AG20443 (cell line): ENCODE results near the gene AGO3.
A peak's percentile ranks its signal among the peaks of the same experiment; 100 is the strongest.

Source experiments
- DNase-seq: peaks from one replicate; pipeline ENCODE4 v3.0.0; 2012; ENCODE audit warnings: low spot score, mixed read lengths

Gene AGO3

DNA sequence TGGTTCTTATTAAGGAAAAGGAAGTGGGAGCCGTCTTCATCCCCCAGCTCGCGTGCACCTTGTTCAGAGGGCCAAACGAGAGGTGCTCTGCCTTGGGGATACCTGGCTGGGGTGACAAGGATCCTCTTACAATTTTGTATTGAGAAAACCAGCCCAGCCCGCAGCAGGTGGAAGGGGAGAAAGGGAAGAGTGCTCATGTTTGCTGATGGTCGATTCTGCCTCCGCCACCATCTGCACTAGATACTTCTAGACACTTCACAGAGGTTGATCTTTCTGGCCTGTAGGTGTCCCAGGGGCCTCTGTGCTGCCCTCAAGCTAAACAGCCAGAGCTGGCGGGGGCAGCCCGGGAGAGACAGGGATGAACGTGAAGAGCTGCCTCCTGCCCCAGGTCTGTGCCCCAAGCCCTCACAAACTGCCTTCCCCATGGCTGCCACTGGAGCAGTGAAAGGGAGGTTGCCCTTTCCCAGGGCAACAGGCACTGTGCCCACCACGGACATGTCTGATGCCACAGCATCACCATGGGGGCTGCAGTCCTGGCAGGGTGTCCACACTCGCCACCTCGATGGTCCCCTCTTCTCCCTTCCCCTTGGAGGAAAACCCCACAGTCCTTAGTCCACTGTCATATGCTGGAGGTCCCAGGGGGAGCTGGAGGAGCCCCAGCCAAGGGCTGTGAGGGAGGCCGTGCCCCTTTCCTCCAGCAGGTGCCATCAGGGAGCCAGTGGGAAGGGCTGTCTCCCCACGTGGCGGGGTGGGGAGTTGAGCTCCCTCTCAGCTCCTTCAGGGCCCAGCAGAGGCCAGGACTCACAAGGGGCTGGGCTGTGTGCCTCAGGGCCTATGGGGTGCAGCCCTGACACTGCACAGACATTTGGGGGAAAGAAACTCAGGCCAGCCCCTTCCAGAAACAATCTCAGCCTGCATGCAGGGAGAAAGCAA lies 165.9 kb downstream of the AGO3 start:
- no peak for DNase-seq

DNA sequence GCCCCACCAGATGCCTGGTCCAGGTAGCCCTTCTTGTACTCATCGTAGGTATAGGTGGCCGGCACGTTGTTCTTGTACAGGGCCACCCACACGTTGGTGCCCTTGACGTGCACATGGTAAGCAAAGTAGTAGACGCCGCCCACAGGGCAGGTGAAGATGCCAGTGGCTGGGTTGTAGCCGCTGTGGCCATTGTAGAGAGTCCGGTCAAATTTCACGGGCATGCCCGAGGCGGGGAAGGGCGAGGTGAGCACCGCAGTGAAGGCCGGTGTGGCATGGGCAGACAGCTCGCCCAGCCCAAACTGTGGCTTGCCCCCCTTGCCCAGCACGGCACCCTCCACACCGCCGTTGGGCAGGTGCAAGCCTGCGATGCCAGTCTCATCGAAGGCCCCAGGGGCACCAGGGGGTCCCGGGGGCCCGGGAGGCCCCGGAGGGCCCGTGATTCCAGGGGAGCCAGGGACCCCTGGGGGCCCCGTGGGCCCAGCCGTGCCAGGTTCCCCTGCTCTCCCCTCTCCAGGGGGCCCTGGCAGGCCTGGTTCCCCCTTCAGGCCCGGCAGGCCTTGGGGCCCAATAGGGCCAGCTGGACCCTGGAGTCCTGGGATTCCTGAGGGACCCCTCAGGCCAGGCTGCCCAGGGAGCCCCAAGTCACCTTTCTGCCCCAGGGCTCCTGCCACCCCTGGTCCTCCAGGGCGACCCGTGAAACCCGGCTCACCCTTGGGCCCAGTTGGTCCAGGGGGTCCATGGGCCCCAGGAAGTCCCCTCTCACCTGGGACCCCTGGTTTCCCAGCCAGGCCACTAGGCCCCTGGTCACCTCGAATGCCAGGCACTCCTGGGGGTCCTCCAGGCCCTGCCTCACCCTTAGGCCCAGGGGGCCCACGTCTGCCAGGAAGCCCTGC lies 167.0 kb downstream of the AGO3 start:
- DNase-seq, result no peak

DNA sequence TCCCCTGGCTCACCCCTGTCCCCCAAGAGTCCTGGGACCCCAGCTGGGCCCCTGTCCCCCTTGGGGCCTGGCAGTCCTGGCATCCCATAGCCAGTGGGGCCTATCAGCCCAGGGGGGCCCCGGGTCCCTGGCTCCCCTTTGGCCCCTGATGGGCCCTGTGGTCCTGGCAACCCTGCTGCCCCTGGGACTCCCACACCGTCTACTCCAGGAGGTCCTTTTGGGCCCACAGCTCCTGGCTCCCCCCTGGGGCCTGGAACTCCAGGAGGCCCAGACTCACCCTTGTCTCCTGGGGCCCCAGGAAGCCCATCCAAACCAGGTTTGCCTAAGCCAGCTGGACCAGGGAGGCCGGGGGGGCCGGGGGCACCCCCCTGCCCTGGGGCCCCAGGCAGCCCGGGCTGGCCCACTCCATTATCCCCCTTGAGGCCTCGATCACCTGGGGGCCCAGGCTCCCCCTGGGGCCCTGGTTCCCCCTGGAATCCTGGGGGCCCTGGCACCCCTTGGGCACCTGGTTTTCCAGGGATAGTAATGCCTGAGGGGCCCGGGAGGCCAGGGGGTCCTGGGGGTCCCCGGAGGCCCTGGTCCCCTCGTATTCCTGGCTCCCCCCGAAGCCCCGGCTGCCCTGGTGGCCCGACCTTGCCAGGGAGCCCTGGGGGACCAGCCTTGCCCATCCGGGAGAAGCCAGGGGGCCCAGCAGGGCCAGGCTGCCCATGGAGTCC lies 167.9 kb downstream of the AGO3 start:
- no peak for DNase-seq

DNA sequence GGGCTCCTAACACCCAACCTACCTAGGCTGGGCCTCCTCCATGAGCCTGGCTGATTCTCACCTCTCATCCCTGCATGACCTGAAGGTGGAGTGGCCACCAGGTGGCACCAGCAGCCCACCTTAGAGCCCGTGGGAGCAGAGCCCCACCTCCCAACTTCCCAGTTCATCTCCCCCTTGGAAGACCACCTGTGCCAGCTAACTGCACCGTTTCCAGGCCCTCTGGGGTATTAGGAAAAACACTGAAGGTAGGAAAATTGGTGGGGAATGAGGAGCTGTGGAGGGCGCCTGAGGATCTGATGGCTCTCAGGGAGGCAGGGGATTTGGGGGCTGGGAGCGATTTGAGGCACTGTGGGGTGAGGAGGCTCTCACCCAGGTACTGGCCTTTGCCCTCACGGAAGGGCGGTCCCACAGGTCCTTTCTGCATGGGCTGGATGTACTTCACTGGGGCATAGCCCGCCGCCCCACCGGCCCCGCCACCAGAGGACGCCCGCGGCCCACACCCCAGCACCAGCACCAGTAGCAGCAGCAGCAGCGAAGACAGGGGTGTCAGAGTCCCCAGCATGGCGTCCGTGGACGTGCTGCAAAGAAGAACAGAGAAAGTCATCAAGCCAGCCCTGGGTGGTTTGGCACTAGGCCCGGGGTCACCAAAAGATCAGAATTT lies 168.9 kb downstream of the AGO3 start:
- peak; percentile 83 for DNase-seq

DNA sequence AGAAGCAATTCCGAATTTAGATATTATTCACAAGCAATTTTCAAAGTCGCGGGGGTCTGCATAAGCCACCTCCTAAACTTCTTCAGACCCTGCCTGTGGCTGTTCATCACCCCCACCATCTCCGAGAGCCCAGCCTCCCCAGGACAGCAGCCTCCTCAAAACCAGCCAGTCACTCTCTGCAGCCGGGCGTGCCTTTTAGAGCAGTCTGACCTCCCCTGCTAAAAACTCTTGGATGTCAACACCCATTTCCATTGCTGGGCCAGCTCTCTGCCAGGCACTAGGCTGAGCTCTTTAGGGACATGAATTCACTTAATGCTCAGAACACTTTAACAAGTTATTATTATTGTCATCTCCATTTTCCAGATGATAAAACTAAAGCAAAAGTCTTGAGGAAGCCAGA lies 169.5 kb downstream of the AGO3 start:
- DNase-seq, result peak; percentile 29

DNA sequence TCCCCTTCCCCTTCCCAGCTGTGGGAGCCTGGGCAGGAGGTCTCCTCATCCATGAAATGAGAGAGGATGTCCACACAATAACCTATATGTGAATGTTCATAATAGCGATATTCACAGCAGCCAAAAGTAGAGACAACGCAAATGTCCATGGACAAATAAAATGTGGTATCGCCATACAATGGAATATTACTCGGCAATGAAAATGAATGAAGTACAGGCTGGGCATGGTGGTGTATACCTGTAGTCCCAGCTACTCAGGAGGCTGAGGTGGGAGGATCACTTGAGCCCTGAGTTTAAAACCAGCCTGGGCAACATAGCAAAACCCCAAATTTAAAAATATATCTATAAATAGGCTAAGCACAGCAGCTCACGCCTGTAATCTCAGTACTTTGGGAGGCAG lies 170.6 kb downstream of the AGO3 start:
- no peak for DNase-seq

DNA sequence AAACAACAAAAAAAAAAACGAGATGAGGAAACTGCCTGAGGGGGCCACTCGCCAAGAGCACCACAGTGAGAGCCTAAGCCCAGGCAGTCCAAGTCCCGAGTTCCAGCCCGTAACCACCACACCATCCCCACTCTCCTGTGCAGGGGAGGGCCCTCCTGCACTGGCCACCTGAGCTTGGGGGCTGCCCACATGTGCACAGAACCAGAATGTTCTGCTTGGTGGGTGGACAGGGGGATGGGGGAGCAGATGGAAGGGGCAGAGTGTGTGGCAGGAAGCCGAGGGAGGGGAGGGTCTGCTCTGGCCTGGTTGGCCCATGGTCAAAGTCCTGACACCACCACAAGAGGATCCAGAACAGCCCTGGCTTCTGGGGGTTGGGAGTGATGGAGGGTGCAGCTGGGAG lies 175.4 kb downstream of the AGO3 start:
- DNase-seq, result no peak

DNA sequence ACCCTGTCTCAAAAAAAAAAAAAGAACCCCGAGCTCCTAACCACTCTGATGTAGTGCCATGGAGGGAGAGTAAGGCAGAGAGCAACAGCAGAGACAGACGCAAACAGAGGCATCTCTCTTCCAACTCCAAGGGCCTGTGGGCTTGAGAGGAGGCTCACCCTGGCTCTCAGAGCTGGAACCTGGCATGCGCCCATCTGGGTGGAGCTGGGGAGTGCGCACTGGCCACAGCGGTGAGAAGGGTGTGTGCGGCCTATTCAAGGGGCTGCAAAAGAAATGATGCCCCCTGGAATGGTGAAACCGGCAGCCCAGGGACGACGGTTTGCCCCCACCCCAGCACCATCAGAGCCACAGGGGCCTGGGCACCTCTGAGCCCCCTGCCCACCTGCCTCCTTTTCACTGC lies 176.5 kb downstream of the AGO3 start:
- DNase-seq, result peak; percentile 48

DNA sequence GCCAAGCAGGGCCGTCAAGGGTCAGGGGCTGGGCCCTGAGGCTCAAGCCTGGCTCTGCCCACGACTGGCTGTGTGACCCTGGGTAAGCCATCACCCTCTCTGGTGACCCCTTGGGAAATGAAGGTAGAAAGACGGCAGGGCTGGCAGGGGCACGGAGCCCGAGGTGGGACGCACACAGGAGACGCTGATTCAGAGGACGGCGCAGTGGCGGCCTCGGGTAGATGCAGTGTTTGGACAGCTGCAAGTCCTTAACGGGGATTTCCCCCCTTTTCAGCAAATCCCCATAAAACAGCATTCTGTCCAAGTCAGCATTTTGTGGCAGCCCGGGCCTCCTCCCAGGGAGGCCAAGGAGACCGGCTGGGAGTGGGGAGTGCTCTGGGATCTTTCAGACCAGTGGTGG lies 177.4 kb downstream of the AGO3 start:
- peak; percentile 30 for DNase-seq

DNA sequence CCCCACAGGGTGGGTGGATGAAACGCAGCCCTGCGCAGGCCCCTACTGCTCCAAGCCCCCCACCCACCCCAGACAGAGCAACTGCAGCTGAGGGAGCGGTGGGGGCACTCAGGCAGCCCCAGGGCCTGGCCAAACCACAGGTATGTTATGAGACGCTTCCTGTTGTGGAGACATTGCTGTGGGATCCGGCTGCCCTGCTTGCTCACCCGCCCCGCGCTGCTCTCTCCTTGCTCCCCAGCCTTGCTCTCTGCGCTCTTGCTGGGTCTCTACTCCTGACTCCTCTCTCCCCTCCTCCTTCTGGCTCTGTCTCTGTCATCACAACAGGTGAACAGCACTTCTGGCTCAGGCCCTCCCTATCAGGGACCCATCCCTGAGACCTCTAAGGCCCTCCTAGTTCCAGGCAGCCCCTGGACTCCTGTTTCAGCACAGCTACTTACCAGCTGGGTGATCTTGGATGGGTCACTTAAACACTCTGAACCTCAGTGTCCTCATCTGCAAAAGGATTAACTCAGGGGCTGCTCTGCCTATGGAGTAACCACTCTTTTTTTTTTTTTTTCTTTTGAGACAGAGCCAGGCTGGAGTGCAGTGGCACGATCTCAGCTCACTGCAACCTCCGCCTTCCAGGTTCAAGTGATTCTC lies 178.3 kb downstream of the AGO3 start:
- peak; percentile 90 for DNase-seq

DNA sequence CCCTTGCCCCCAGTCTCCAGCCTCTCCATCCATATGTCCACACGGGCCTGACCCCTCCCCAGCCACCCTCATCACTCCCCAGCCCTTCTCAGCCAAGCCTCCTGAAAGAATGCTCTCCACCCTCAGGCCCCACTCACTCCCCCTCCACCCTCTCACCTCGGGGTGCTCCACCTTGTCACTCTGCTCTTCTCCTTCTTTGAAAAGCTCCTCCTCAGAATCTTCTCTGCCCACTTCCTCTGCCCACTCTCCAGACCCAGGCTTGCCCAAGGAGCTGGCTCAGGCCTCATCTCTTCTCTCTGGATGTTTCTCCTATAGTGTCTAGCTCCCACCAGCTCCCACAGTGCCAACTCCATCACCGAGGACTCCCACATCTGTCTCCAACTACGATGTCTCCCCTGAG lies 180.2 kb downstream of the AGO3 start:
- DNase-seq, result no peak

DNA sequence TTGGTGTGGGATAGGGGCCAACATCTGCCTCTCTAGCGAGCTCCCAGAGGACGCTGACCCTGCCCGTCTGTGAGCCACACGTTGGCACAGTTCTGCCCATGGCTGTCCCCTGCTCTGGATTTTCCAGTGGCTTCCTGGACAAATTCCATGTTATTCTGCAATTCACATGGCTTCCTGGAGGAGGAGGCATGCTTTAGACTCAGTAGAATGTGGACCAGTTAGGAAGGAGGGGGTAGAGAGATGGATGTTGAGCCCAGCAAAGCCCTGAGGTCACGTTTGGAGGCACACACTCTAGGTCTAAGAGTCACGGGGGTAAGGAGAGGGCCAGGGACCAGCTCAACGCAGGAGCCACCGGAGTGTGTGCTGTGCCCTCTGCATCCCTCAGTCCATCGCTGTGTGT lies 181.9 kb downstream of the AGO3 start:
- no peak for DNase-seq

DNA sequence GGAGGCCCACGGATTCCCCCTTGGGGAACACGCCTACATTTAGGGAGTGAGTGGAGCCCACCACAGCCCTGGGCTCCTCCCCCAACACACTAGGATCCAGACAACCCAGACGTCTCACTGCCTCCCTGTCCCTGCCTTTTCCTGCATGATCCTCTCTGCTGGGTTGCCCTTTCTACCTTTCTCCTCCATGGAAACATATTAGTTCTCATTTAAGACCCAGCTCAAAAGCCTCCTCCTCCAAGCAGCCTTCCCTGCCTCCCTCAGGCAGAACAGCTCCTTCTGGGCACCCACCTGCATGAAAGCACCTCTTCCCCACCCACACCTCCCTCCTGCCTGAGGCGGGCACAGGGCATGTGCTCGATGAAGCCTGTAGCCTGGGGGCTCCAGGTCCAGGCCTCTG lies 183.5 kb downstream of the AGO3 start:
- DNase-seq, result no peak

DNA sequence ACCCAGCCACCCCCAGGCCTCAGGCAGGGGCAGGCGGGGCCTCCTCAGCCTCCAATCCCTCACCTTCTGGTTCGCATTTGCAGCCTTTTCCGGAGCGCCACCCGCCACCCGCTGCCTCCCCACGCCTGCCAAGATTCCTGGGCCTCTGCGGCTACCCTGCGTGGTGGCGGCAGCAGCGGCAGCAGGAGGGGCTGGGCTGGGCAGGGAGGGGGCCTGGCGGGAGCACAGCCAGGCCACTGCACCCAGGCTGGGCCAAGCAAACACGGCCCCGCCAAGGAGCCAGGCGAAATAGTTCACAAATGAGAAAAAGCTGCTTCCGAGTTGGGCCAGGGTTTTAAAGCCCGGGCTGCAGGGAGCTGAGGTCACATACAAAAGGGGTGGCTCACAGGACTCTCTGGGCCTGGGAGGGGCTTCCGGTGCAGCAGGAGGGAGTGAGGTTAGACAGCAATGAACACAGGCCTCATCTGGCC lies 184.3 kb downstream of the AGO3 start:
- peak; percentile 94 for DNase-seq

DNA sequence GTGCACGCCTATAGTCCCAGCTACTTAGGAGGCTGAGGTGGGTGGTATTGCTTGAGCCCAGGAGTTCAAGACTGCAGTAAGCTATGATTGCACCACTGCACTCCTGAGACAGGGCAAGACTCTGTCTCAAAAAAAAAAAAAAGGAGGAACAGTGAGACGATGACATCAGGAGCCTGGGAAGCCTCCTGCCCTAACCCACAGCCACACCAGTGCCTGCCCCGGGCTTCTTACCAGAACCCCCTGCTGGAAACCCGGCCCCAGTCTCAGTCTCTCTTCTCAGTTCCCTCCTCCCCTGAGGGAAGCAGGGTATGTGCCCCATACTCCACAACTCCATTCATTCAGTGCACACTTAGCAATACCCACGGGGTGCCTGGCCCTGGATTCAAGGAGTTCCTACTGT lies 185.0 kb downstream of the AGO3 start:
- peak; percentile 88 for DNase-seq

DNA sequence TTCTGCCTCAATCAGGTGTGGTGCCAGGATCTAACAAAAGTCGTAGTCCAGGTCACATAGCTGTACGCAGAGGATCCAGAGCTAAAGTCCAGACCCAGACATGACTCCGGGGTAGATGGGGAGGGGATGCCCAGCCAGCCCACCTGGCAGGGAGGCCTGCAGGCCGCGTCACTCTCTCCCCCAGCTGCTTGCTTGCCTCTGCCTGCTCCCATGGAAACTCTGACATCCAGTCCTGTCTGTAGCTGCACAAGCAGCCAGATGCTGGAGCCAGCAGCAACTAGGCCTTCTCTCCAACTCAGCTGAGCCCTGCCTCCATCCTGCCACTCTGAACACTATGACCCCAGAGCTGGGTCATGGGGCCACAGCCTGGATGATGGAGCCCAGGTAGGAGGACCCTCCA lies 186.0 kb downstream of the AGO3 start:
- DNase-seq, result no peak

DNA sequence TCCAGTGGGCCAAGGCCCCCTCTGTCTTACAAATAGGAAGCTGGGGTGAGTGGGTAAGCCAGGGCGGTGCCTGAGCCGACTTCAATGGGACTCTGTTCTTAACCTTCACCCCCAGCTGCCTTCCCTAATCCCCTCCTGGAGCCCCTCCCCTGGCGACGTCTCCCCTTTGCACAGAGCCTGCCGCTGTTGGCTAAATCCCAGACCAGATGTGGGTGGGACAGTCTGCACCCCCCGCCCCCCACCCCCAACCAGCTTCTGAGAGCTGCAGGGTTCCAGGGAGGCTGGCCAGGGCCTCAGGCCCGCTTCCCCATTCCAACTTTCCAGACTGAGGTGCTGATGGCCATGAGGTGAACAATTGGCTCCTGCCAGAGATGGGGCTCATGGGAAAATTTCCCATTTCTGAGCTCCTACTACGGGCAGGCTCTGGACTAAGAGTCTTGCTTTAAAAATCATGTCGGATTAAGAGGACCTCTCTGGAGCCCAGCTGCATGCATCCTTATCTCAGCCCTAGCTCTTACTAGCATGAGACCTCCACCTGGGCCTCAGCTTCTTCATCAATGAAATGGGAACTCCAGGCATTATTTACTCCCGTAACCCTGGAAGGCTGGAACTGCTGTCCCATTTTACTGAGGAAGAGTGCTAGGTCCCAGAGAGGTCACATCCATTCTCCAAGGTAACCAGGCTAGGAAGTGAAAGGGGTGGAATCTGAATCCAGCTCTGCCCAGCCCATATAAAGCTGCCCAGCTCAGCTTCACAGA lies 187.7 kb downstream of the AGO3 start:
- no peak for DNase-seq

DNA sequence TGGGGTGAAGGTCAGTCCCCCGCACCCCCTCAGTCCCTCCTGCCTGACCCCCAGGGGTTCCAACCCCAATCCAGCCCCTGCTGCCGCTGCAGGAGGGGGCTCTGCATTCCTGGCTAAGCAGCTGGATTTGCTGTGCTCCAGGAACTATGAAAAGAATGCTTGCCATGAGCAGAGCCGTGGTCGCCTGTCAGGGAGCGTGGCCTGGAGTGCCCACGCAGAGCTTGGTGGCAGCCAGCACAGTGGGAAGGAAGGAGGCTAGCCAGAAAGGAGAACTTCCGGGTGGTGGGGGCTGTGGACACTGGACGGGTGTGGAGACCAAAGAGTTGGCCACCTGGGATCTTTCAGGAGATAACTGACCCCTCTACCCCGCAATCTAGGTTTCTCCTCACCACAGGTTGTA lies 188.6 kb downstream of the AGO3 start:
- DNase-seq, result no peak
